ENCODE measurements around the gene NEDD1.

The NEDD1 gene

DNA sequence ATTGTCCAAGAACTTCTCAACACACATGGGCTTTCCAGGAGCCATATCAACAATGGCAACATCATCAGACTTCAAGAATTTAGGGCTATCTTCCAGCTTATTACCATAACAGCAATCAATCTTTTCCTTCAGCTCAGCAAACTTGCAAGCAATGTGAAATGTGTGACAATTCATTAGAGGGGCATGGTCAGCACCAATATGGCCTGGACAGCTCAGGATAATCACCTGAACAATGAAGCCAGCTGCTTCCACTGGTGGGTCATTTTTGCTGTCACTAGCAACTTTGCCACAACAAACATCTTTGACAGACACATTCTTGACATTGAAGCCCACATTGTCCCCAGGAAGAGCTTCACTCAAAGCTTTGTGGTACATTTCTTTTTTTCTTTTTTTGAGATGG, 5.9 kb upstream of the NEDD1 start:
- DNase-seq (ENCODE audit: low read depth in 2 of 2) = no peak

DNA sequence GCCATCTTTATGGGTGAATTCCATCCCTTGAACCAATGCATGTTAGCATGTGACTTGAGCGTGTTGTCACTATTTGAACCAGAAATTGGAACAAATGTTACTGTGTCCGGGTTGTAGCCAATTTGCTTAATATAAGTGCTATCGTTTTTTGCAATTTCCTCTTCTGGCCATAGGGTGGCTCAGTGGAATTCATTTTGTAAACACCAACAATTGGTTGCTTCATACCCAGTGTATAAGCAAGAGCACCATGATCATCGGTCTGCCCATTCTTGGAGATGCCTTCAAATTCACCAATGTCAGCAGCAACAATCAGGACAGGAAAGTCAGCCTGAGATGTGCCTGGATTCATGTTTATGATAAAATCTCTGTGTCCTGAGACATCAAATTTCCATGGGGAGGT, 5.0 kb upstream of the NEDD1 start:
- no peak for DNase-seq (ENCODE audit: low read depth in 2 of 2)

GRCh38 chr12:96906498-96906848, 584 bp upstream of the NEDD1 start:
- DNase-seq (ENCODE audit: low read depth in 2 of 2) = no peak

- no peak for DNase-seq (ENCODE audit: low read depth in 2 of 2)
These were observed 790 bp downstream of the NEDD1 start for GRCh38 chr12:96907671-96908422.

DNA sequence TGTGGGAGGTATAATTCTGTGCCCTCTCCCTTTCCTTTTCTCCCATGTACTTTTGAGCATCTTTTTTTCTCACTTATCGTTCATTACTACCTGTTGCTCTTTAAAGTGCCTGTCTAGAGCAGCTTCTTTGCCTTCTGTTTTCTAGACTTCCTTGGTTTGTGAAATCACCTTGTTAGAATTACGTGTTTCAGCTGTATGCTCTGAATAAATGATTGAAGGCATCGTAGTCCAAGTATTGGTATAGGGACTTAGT, 1.3 kb downstream of the NEDD1 start:
- DNase-seq (ENCODE audit: low read depth in 2 of 2) = no peak

DNA sequence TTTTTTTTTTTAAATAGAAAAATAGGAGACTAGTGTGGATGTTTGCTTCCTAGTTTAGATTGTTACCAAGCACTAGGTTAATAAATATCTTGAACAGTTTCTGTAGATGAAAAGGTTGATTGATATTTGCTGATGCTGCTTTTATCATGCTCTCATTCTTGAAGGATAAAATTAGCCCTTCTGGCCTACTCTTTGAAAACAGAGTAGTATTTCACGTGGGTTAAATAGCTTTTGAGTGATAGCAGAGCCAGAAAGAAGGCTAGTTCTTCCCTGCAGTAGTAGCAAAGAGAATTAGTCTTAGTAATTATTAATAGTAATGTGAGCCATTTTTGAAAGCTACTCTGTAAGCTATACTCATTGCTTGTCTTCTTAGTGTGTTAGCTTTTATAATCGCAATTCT, 5.2 kb downstream of the NEDD1 start:
- DNase-seq (ENCODE audit: low read depth in 2 of 2) = no peak

GRCh38 chr12:96912943-96913342, 5.9 kb downstream of the NEDD1 start:
- no peak for DNase-seq (ENCODE audit: low read depth in 2 of 2)

DNA sequence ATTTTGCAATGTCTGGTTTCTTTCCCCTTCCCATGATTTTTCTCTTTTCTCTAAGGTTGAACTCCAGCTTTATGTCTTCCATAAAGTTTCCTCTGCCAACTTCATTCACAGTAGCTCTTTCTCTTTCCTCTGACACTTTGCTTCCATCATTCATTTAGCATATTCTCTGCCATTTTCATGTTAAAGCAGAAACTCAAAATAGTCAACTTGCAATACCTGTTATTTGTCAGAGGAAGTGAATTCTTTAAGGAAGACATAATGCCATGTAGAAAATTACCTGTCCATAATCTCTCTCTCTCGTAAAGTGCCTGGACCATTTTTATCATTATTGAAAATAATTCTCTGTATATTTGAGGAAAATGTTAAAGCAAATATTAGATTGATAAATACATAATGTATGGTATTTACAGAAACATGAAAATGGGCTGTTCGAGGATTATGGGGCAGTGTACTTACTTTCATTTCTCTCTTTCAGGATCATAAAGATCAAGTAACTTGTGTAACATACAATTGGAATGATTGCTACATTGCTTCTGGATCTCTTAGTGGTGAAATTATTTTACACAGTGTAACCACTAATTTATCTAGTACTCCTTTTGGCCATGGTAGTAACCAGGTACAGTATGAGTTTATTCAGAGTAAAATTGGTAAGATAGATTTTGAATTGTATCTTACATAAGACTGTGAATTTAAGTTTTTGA, 12.6 kb downstream of the NEDD1 start:
- DNase-seq (ENCODE audit: low read depth in 2 of 2) = no peak

DNA sequence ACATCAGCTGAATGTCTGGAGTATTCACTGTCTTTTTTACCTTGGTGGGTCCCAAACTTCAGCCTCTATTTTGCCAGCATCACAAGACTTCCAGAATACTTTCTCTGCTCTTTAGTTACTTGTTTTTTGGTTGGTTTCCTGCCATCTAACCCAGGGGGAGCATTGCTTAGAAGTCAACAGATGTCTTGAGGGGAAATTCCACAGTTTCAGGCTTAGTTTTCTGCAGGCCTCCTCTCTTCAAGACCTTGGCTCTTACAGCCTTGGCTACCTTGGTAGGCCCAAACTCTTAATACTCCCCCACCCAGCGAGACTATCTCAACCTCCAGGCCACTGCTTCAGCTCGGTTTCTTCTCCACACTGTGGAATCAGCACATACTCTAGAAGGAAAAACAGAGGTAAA, 41.7 kb downstream of the NEDD1 start:
- DNase-seq (ENCODE audit: low read depth in 2 of 2) = no peak

GRCh38 chr12:96979532-96979931, 72.5 kb downstream of the NEDD1 start:
- DNase-seq (ENCODE audit: low read depth in 2 of 2) = no peak

DNA sequence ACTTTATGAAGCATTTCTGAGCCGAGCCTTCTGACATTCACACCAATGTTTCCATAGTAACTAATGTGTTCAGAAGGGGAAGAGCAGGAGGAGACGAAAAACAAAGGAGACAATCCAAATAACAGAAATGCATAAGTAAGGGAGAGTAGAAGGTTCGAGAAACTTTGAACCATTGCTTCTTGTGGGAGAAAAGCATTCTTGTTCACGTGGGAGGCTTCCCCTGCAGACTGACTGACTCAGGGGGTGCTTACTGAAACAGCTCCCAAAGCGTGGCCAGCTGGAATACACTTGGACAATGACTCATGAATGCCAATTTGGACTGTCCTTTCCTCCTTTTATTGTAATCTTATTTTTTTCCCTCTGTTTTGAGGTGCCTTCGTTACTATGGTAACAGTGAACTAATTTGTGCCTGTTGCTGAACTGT, 73.9 kb downstream of the NEDD1 start:
- no peak for DNase-seq (ENCODE audit: low read depth in 2 of 2)

GRCh38 chr12:96981911-96982310, 74.9 kb downstream of the NEDD1 start:
- no peak for DNase-seq (ENCODE audit: low read depth in 2 of 2)

DNA sequence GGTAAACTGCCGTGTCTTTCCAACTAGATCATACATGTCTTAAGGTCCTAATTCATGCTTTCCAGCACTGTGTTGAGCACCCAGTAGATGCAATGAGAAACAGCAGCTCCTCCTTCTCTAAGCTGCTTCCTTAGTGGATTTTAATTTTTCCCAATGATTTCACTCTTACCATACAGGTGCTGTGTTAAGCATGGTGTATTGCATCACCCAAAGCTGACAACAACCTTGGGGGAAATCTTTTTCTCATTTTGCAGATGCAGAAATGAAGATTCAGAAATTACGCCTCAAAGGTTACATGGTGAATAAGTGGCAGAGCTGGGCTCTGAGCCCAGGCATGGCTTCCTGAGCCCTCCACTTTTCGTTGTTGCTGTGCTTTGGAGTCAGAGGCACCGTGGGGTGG, 75.6 kb downstream of the NEDD1 start:
- DNase-seq (ENCODE audit: low read depth in 2 of 2) = no peak

- peak in 1 of 2 donors; percentile 13 for DNase-seq (ENCODE audit: low read depth in 2 of 2)
These were observed 78.7 kb downstream of the NEDD1 start for GRCh38 chr12:96985515-96986362.

DNA sequence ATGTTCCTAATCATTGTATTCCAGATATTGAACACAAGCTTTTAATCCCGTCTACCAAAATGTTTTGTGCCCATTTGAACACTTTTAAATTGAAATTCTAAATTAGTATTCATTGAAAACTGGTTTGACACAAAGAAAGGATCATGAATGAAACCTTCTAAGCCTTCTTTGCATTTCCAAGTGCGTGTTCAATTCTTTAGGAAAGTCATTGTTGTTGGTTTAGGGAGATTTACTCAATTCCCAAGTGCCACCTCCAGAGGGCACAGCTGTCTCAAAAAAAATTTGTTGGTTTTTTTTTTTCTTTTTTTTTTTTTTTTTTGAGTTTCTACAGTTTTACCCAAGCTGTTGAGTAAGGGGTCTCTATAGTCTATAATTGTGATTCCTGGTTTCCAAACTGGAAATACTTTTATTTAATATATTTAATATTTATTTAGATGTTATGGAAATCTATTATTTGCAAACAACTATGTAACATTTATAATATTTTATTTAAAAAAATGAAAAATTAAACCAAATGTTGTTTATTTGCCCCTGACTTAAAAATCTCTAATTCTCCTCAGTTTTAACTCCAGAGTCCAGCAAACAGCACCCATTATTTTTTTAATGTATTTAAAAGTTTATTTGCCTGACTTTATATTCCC, 79.9 kb downstream of the NEDD1 start:
- DNase-seq (ENCODE audit: low read depth in 2 of 2) = no peak

DNA sequence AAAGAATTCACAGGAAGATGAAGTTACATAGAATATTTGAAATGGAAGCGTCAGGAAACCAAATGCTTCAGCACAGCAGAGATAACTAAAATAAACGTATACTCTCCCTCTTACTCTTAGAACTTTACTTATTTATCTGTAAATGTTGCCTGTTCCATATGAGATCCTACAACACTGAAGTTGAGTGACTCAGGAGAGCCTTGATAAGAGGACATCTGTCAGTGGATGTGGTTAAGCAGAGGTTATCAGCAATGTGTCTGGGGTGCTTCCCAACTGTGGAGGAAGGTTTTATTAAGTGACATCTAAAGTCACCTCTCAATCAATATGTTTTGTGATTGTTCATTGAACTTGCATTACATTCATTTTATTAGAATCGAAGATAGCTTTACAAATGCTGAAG, 81.9 kb downstream of the NEDD1 start:
- no peak for DNase-seq (ENCODE audit: low read depth in 2 of 2)

DNA sequence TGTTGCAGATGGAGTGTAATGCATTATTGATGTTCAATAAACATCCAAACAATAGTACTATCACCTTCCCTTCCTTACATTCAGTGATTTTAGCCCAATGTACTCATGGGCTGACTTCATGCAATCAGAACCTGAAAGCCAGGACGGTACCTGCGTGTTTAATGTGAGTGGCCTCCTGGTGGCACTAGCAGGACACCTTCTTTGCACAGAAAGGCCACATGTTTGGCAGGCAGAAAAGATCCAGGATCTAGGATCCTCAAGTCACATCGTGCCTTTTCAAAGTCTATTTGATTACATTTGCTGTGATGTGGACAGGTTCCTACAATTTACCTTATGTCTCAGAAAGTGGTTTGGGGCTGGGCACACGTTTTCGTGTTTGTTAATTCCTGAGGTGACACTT, 82.9 kb downstream of the NEDD1 start:
- DNase-seq (ENCODE audit: low read depth in 2 of 2) = no peak

- no peak for DNase-seq (ENCODE audit: low read depth in 2 of 2)
These were observed 87.8 kb downstream of the NEDD1 start for GRCh38 chr12:96994900-96995299.

DNA sequence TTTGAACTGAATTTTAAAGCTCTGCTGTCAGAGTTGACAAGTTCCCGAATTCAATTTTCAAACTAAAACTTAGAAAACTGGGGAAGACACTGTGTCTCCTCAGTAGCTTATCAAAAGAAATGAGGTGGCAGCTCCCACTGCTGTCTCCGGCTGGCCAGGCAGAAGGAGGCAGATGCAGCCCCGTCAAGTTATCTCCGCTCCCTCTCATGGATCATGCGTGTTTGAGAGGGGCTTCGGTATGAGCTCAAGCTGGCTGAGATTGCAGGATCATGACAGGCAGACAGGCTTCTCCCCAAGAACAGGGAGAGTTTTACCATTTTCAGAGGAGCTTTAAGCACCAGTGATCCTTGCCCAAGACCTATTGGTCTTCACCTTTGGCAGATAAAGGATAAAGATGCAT, 88.8 kb downstream of the NEDD1 start:
- no peak for DNase-seq (ENCODE audit: low read depth in 2 of 2)

DNA sequence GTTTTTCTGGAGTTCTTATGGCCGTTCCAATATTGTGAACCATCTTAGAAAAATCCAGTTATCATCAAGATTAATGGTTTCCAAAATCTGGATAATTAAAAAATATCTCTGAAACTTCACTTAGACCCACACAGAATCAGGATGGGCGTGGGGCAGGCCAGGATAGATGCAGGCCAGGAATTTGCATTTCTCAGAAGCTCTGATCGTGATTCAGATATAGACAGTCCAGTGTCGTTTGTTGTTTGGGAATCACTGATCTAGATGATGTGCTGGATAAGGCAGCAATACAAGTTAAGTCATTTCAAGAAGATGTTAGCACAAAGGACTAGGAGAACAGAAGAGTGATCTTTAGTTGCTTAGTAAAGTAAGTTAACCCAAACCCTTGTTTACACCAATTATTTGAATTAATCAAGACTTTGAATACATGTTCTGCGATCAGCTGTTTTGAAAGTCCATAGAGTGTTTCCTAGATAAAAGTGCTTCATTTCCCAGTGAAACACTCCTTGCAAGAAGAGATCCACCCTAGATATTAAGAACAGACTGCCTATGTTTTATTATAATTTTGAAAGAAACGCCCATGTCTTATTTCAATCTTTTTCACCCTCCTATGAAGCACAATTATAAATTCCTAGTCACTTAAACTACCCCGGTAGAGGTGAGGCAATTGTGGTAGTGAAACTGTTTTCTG, 90.9 kb downstream of the NEDD1 start:
- no peak for DNase-seq (ENCODE audit: low read depth in 2 of 2)

DNA sequence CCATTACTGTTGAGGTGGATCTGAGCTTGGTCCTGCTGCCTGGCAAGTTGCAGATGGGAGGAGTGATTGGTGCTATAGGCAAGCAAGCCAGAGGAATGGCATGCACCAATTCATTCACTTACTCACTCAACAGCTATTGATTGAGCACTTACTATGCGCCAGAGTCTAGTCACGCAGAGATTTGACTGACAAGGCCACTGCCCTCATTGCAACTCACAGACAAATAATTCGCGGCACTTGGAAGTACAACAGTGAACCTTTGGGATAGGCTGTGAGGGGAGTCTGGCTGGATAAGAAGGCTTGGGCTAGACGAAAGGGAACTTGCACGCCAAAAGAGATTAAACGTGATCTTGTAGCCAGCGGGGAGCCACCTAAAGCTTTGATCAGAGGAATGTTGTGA, 96.2 kb downstream of the NEDD1 start:
- no peak for DNase-seq (ENCODE audit: low read depth in 2 of 2)
